Measurements from ENCODE around the gene TBC1D10B.

DNA sequence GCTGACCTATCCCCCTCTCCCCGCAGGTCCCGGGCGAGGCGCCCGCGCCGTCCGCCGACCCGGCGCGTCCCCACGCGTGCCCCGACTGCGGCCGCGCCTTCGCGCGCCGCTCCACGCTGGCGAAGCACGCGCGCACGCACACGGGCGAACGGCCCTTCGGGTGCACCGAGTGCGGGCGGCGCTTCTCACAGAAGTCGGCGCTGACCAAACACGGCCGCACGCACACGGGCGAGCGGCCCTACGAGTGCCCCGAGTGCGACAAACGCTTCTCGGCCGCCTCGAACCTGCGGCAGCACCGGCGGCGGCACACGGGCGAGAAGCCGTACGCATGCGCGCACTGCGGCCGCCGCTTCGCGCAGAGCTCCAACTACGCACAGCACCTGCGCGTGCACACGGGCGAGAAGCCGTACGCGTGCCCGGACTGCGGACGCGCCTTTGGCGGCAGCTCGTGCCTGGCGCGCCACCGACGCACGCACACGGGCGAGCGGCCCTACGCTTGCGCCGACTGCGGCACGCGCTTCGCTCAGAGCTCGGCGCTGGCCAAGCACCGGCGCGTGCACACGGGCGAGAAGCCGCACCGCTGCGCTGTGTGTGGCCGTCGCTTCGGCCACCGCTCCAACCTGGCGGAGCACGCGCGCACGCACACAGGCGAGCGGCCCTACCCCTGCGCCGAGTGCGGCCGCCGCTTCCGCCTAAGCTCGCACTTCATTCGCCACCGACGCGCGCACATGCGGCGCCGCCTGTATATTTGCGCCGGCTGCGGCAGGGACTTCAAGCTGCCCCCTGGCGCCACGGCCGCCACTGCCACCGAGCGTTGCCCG is 47.4 kb upstream of the TBC1D10B start:
- TF ChIP-seq, protein P1, sequence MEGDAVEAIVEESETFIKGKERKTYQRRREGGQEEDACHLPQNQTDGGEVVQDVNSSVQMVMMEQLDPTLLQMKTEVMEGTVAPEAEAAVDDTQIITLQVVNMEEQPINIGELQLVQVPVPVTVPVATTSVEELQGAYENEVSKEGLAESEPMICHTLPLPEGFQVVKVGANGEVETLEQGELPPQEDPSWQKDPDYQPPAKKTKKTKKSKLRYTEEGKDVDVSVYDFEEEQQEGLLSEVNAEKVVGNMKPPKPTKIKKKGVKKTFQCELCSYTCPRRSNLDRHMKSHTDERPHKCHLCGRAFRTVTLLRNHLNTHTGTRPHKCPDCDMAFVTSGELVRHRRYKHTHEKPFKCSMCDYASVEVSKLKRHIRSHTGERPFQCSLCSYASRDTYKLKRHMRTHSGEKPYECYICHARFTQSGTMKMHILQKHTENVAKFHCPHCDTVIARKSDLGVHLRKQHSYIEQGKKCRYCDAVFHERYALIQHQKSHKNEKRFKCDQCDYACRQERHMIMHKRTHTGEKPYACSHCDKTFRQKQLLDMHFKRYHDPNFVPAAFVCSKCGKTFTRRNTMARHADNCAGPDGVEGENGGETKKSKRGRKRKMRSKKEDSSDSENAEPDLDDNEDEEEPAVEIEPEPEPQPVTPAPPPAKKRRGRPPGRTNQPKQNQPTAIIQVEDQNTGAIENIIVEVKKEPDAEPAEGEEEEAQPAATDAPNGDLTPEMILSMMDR (IDR thresholded peaks at IDR 0.05) = peak in 4 of 6 experiments; percentile 7 to 28 (median 16)
- peak in 3 of 4 donors; percentile 37 to 53 (median 43) for TF ChIP-seq POLR2A (IDR thresholded peaks at IDR 0.05)

Measured in esophagus squamous epithelium (tissue), 4 donors.